ENCODE measurements around the gene PPT2.

Gene PPT2

GRCh38 chr6:32177183-32177787 lies 23.3 kb downstream of the PPT2 start:
- peak overlapping the region; percentile 98 for H3K4me3 ChIP-seq (ENCODE audit: low read depth, low read length)
- TF ChIP-seq CTCF (IDR thresholded peaks at IDR 0.05; ENCODE audit: low read depth, low read length) = no peak

GRCh38 chr6:32177788-32178546 lies 24.0 kb downstream of the PPT2 start, which contains the start of gene RNF5:
Gene RNF5 (plus strand): TSS chr6:32178405. CDS start chr6:32178512, 107 bp downstream.
- peak within 1 kb of the TSS; percentile 98 for H3K4me3 ChIP-seq (ENCODE audit: low read depth, low read length)
- no peak for TF ChIP-seq CTCF (IDR thresholded peaks at IDR 0.05; ENCODE audit: low read depth, low read length)

GRCh38 chr6:32178547-32179440 lies 24.9 kb downstream of the PPT2 start:
- TF ChIP-seq CTCF (IDR thresholded peaks at IDR 0.05; ENCODE audit: low read depth, low read length) = no peak
- H3K4me3 ChIP-seq (ENCODE audit: low read depth, low read length) = peak overlapping the region; percentile 98

- no peak overlapping the region for H3K4me3 ChIP-seq (ENCODE audit: low read depth, low read length)
- no peak for TF ChIP-seq CTCF (IDR thresholded peaks at IDR 0.05; ENCODE audit: low read depth, low read length)
Observed at GRCh38 chr6:32179766-32180405, 25.9 kb downstream of the PPT2 start.

GRCh38 chr6:32181148-32181702 lies 27.3 kb downstream of the PPT2 start:
- no peak for TF ChIP-seq CTCF (IDR thresholded peaks at IDR 0.05; ENCODE audit: low read depth, low read length)

GRCh38 chr6:32181915-32182529 lies 28.1 kb downstream of the PPT2 start:
- no peak for TF ChIP-seq CTCF (IDR thresholded peaks at IDR 0.05; ENCODE audit: low read depth, low read length)

More at GRCh38 chr6:32181148-32181702, 27.3 kb downstream of the PPT2 start:
- H3K4me3 ChIP-seq (ENCODE audit: low read depth, low read length) = no peak overlapping the region

More at GRCh38 chr6:32181915-32182529, 28.1 kb downstream of the PPT2 start:
- no peak overlapping the region for H3K4me3 ChIP-seq (ENCODE audit: low read depth, low read length)

All from WI38 (cell line).